ENCODE data around the gene LIMS3. TPM values are rescaled to one million over a fixed set of nuclear protein-coding genes. Genes with fewer than 3 reads are reported as not detected.

The LIMS3 gene
- total RNA-seq, 1 donor from 2014 or later, result 10.0 TPM

Other genes with a start within 250 kb of the LIMS3 start
- gene RGPD5, start 104.4 kb upstream of the LIMS3 start, total RNA-seq (ENCODE audit: unreplicated experiment), result 48.9 TPM
- gene MALL, start 217.1 kb downstream of the LIMS3 start, total RNA-seq (ENCODE audit: unreplicated experiment), result 2.6 TPM

All from endothelial cell (in vitro differentiated cells).